ENCODE measurements around the gene HNRNPH1. TPM values are rescaled to one million over a fixed set of nuclear protein-coding genes. Genes with fewer than 3 reads are reported as not detected.
"Not testable (repeated sequence)": the region's sequence is repeated elsewhere in the genome, so short reads cannot be mapped to it uniquely, and the experiment has no call there.

HNRNPH1 gene, protein sequence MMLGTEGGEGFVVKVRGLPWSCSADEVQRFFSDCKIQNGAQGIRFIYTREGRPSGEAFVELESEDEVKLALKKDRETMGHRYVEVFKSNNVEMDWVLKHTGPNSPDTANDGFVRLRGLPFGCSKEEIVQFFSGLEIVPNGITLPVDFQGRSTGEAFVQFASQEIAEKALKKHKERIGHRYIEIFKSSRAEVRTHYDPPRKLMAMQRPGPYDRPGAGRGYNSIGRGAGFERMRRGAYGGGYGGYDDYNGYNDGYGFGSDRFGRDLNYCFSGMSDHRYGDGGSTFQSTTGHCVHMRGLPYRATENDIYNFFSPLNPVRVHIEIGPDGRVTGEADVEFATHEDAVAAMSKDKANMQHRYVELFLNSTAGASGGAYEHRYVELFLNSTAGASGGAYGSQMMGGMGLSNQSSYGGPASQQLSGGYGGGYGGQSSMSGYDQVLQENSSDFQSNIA
- 417 and 435 TPM in 2 replicates for total RNA-seq (2014; rRNA removed; shearing (Covaris generic))

DNA sequence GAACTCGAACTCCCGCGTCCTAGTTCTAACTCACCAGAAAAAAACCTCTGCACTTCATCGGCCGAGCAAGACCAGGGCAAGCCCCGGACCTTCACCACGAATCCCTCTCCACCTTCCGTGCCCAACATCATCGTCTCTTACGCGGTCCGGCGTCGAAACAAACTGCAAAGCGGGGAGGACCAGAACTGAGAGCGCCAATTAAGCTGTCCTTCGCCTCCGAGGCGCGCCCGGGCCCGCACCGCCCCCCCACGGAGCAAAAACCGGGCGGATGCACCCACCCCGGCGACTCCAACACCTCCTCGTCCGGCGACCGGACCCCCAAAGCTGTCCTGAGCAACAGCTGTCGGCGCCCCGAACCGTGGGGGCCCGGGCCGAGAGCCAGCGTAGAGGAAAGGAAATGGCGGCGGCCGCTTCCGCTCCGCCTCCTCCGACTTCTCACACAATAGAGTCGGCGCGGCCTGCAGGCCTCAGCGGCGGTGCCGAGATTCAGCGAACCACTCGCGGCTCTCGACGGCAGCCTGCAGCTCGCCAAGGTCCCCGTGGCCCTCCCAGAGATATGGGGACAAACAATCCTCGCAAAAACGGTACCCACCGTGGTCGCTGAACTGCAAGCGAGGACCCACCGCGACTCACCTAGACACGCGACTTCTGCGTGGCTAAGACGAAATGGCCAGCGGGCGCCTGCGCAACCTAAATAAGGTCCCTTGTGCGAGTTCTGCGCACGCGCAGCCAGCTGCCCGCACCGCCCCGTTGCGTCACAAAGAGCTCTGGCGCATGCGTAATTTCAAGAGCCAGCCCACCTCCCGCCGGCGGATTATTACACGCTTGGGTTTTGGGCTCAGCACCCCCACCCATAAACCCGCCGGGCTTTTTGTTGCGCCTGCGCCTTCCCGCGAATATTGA, at the start of gene HNRNPH1:
HNRNPH1 (minus strand) TSS at position 669 of the 903 bp plus-strand sequence; CDS start at position 131, 538 bp downstream.
- peak; percentile 99 for DNase-seq (ENCODE audit: low spot score)

- peak; percentile 70 for DNase-seq (ENCODE audit: low spot score)
Observed at GRCh38 chr5:179668391-179668790, 44.9 kb upstream of the HNRNPH1 start.

DNA sequence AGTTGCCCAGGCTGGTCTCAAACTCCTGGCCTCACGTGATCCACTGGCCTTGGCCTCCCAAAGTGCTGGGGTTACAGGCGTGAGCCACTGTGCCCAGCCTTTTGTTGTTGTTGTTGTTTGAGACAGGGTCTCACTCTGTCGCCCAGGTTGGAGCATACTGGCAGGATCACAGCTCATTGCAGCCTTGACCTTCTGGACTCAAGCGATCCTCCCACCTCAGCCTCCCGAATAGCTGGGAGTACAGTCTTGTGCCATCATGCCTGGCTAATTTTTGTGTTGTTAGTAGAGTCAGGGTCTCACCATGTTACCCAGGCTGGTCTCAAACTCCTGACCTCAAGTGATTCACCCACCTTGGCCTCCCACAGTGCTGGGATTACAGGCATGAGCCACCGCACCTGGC, 38.2 kb upstream of the HNRNPH1 start:
- DNase-seq (ENCODE audit: low spot score): not testable (repeated sequence)

GRCh38 chr5:179658179-179658856, 34.8 kb upstream of the HNRNPH1 start:
- DNase-seq (ENCODE audit: low spot score): not testable (repeated sequence)

GRCh38 chr5:179657302-179658178, 34.1 kb upstream of the HNRNPH1 start:
- not testable (repeated sequence) for DNase-seq (ENCODE audit: low spot score)

GRCh38 chr5:179653135-179653534, 29.7 kb upstream of the HNRNPH1 start:
- not testable (repeated sequence) for DNase-seq (ENCODE audit: low spot score)

GRCh38 chr5:179650245-179650644, 26.8 kb upstream of the HNRNPH1 start:
- not testable (repeated sequence) for DNase-seq (ENCODE audit: low spot score)

- not testable (repeated sequence) for DNase-seq (ENCODE audit: low spot score)
Observed at GRCh38 chr5:179649166-179649703, 25.8 kb upstream of the HNRNPH1 start.

GRCh38 chr5:179648410-179648809, 24.9 kb upstream of the HNRNPH1 start:
- DNase-seq (ENCODE audit: low spot score): no peak

- not testable (repeated sequence) for DNase-seq (ENCODE audit: low spot score)
Observed at GRCh38 chr5:179644766-179645165, 21.3 kb upstream of the HNRNPH1 start.

DNA sequence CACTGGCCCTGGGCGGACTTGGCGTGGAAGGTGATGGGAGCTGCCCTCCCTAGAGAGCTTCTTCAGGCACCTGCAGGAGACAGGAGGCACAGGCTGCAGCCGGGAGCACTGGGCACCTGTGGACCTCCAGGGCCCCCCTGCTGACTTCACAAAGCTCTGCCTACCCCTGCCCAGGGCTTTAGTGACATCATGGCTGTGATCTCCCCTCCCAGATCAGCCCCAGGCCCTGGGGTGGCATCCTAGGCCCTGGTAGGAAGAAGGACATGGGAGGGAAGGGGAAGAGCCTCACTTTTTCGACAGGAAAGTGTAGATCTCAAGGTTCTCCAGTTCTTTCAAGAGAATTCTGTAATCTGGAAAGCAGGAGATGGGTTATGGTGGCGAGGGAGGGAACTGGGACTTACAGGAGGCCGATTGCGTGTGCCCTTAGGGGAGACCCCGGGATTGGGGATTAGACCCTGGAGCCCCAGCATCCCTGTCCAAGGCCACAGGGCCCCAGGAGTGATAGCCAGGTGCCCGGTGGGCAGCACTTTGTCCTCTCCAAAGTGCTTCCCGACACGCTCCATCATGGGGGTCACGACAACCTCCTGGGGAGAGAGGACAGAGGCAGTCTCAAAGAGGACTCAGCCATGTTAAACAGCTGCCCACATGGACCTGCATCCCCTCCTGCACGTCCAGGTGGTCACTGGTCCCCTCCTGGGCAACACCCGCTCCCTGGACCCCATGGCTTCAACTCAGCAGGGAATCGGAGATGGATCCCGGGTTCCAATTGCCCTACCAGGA, 19.9 kb upstream of the HNRNPH1 start:
- DNase-seq (ENCODE audit: low spot score): not testable (repeated sequence)

DNA sequence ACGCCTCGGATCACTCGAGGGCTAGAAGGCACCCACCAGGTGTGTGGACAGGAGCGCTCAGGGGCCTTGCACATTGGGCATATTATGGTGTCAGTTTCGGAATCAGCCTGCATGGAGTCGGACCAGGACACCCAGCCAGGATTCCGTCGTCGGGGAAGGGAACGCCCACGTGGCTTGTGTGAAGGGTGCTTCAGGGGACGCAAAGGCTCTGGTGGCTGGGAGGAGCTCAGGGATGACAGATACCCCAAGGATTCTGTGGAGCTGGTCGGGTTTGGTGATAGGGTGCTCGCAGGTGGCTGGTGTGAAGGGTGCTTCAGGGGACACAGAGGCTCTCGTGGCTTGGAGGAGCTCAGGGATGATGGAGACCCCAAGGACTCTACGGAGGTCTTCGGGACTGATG, 19.2 kb upstream of the HNRNPH1 start:
- not testable (repeated sequence) for DNase-seq (ENCODE audit: low spot score)

GRCh38 chr5:179641745-179642144, 18.3 kb upstream of the HNRNPH1 start:
- not testable (repeated sequence) for DNase-seq (ENCODE audit: low spot score)

GRCh38 chr5:179639296-179639695, 15.8 kb upstream of the HNRNPH1 start:
- DNase-seq (ENCODE audit: low spot score): not testable (repeated sequence)

DNA sequence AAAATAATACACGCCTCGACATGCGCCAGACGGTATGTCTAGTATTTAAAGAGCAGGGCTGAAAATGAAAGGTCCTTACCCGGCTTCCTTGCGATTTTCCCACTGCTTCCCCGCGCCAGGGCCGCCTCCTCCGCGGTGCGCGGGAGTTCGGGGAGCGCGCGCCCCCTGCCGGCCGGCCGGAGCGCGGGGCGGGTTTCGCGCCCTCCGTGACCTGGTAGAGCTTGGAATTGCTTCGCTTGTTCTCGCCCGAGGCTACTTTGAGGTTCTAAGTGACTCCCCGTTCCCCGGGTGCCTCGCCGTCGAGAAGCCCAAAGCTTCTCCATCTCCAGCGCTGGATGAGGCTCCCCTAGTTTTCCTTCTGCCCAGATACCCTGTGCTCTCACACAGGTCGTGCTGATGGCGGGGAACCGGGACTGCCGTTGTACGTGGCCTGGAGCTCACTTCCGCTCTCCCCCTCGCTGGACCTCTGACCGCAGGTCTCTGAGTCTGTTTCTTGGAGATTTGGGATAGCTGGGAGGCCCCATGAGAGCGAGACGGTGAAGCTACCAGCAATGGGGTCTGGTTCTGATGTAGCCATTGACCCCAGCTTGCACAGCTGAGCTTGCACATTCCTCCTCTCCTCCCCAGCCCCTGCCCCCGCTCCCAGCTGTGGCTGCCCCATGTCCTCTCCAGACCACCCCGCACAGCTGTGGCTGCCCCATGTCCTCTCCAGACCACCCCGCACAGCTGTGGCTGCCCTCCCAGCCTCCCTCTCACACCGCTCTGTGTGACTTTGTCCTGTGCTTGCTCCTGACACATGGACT, 11.1 kb upstream of the HNRNPH1 start:
- DNase-seq (ENCODE audit: low spot score): not testable (repeated sequence)

GRCh38 chr5:179633501-179634369, 10.3 kb upstream of the HNRNPH1 start:
- not testable (repeated sequence) for DNase-seq (ENCODE audit: low spot score)

- no peak for DNase-seq (ENCODE audit: low spot score)
Observed at GRCh38 chr5:179624841-179625271, 1.4 kb upstream of the HNRNPH1 start.

Measured in H4 (cell line).